ENCODE measurements around the gene STAB1.

The STAB1 gene

DNA sequence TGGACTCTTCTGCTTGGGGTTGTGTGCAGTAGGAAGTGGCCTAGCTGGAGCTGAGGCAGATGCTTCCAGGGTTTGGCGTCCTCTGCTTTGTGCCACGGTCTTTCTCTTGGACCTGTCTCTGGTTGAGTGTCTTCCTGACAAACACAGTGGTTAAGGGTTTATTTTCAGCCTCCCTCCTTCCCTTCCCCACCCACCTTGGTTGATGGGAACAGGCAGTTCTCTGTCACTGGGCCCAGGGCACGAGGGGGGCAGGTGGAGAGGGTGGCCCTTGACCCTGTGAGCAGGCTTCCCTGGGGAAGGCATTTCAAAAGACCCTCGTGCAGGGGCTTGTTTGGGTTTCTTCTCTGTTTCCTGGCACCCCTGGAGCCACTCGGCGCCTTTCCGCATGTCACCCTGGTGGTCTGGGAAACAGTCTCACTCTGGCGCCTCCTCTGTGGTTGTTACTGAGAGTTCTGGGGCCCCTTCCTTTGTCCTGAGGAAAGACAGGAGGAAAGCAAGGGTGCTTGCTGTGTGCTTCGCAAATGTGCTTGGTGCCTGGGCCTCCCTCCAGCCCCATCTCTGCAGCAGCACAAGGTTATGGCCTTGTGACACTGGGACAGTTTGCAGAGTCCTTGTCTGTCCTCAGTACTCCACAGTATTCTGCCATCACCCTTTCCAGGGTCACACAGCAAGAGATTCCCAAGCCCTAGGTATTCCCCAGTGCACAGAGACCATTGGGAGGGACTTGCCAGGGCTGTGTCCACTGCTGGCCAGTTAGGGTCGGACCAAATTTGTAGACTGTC, 10.3 kb upstream of the STAB1 start:
- DNase-seq, result no peak

DNA sequence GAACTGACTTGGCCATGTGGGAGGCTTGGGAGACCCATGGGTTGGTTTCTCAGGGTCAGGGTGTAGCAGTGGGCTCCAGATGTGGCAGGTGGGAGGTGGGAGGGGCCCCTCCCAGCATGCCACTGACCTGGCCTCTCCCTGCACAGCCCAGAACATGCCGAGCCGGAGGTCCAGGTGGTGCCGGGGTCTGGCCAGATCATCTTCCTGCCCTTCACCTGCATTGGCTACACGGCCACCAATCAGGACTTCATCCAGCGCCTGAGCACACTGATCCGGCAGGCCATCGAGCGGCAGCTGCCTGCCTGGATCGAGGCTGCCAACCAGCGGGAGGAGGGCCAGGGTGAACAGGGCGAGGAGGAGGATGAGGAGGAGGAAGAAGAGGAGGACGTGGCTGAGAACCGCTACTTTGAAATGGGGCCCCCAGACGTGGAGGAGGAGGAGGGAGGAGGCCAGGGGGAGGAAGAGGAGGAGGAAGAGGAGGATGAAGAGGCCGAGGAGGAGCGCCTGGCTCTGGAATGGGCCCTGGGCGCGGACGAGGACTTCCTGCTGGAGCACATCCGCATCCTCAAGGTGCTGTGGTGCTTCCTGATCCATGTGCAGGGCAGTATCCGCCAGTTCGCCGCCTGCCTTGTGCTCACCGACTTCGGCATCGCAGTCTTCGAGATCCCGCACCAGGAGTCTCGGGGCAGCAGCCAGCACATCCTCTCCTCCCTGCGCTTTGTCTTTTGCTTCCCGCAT, 7.9 kb upstream of the STAB1 start:
- DNase-seq, result no peak

DNA sequence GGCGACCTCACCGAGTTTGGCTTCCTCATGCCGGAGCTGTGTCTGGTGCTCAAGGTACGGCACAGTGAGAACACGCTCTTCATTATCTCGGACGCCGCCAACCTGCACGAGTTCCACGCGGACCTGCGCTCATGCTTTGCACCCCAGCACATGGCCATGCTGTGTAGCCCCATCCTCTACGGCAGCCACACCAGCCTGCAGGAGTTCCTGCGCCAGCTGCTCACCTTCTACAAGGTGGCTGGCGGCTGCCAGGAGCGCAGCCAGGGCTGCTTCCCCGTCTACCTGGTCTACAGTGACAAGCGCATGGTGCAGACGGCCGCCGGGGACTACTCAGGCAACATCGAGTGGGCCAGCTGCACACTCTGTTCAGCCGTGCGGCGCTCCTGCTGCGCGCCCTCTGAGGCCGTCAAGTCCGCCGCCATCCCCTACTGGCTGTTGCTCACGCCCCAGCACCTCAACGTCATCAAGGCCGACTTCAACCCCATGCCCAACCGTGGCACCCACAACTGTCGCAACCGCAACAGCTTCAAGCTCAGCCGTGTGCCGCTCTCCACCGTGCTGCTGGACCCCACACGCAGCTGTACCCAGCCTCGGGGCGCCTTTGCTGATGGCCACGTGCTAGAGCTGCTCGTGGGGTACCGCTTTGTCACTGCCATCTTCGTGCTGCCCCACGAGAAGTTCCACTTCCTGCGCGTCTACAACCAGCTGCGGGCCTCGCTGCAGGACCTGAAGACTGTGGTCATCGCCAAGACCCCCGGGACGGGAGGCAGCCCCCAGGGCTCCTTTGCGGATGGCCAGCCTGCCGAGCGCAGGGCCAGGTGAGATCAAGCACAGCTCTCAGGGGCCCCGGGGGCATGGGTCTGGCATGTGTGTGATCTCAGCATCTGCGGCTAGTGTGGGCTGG, 7.1 kb upstream of the STAB1 start:
- no peak for DNase-seq

DNA sequence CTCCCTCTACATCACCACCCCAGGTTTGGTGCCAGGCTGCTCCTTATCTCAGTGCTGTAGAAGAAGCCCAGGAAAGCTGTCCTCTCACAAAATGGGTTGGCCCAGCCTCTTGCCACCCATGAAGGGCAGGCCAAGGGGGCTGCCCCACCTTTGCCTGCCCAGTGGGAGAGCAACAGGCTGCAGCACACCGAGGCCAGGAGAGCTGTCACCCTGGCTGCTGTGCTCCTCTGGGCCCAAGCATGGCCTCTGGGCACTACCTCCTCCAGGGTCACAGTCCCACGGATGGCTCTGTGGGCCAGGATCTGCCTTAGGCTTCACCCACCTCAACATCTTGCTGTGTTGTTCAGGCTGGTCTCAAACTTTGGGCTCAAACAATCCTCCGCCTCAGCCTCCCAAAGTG, 6.4 kb upstream of the STAB1 start:
- no peak for DNase-seq

DNA sequence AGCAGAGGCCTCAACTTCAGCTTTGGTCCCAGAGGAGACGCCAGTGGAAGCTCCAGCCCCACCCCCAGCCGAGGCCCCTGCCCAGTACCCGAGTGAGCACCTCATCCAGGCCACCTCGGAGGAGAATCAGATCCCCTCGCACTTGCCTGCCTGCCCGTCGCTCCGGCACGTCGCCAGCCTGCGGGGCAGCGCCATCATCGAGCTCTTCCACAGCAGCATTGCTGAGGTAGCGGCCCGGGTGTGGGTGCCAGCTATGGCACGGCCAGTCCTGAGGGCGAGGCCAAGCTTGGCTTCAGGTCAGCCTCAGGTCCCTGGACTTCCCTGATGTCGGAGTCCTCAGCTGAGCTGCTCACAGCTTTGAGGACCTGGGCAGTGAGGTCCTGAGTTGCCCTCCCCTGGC, 5.7 kb upstream of the STAB1 start:
- DNase-seq, result no peak

DNA sequence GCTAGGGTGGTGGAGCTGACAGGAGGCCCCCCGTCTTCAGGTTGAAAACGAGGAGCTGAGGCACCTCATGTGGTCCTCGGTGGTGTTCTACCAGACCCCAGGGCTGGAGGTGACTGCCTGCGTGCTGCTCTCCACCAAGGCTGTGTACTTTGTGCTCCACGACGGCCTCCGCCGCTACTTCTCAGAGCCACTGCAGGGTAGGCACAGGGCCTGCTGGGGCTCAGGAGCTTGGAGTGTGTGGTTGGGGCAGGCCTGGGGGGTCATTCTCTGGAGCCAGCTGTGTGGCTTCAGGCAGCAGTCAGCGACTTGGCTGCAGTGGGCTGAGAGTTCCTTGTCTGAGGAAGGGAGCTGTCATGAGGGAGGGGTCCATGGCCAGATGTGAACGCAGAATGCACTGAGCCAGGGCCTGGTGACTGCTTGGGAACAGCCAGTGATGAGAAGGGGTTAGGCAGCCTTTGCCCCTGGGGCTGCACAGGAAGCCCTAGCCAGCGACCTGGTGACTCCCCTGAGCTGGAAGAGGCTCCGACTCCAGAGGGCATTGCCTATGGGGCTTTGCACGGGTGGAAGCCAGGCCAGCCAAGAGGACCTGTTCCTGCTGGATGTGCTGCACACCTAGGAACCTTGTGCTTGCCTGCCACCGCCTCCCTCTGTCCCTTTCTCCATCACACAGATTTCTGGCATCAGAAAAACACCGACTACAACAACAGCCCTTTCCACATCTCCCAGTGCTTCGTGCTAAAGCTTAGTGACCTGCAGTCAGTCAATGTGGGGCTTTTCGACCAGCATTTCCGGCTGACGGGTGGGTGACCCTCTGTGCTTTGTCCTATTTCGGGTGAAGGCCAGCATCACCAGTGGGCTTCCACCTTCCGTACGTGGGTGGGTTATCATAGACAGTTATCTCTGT, 4.9 kb upstream of the STAB1 start:
- DNase-seq, result no peak

DNA sequence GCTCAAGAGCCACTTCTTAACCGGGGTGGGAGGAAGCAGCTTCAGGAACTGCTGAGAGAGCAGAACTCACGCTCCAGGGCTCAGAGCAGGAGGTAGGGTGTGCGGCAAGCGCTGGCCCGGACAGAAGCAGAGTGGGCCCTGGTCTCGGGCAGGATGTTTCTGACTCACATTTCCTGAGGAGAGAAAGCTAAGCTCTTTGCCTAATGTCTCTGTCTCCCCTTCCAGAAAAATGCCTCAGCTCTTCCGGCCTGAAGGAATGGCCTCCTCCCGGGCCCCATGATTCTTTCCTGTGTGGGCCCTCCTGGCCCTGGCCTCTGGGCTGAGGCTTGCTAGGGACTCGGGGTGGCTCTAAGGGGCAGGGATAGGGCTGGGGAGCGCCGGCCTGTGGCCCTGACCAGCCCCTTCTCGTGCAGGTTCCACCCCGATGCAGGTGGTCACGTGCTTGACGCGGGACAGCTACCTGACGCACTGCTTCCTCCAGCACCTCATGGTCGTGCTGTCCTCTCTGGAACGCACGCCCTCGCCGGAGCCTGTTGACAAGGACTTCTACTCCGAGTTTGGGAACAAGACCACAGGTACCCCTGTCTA, 4.1 kb upstream of the STAB1 start:
- peak in 5 of 56 donors; percentile 11 to 25 (median 15) for DNase-seq

DNA sequence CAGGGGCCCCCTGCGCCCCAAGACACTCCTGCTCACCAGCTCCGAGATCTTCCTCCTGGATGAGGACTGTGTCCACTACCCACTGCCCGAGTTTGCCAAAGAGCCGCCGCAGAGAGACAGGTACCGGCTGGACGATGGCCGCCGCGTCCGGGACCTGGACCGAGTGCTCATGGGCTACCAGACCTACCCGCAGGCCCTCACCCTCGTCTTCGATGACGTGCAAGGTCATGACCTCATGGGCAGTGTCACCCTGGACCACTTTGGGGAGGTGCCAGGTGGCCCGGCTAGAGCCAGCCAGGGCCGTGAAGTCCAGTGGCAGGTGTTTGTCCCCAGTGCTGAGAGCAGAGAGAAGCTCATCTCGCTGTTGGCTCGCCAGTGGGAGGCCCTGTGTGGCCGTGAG, 3.1 kb upstream of the STAB1 start:
- DNase-seq, result no peak

DNA sequence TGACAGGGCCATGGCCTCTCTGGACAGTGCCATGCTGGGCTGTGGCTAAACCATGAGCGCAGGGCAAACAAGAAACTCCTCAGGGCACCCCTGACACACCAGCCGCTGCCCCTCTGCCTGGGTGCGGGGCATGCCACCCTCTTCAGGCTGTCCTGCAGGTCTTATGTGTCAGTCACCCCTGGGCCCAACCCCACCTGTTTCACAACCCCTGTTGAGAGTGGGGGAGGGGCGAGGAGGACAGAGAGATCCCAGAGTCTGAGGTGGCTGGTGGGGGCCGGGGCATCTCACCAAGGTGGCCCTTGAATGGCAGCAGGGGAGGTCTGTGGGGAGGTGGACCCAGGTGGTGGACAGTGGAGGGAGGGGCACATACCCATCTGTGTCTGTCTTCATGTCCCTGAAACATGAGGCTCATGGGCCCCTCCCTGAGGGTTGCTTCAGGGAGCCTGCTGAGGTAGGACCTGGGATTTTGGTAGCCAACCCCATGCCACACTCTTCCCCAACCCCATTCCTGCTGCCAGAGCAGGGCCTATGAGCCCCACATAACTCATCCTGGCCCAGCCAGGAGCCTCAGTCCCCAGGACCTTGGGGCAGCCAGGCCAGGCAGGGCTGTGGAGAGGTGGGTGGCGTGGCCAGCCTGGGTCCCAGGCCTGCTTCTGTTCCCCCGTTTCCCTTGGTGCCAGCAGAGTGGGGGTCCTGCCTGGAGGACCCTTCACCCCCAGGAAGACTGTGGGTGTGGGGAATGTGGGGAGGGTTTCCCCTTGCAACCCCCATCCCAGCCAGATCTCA, 1.7 kb upstream of the STAB1 start:
- no peak for DNase-seq

DNA sequence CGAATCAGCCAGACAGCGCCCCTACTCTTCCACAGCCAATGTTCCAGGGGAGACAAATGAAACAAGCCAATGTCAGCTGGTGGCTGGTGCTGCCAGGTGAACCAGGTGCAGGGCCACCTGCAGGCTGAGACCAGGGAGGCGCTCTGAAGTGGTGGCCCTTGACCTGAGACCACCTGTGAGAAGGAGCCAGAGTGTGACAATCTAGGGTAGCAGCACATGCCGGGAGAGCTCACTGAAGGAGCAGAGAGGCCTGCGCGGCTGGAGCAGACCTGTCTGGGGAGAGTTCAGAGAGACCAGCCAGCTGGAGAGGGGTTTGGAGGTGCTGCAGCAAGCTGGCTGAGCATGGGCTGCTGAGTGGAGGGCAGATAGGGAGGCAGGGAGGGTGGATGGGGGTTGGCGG, 693 bp upstream of the STAB1 start:
- no peak for DNase-seq

DNA sequence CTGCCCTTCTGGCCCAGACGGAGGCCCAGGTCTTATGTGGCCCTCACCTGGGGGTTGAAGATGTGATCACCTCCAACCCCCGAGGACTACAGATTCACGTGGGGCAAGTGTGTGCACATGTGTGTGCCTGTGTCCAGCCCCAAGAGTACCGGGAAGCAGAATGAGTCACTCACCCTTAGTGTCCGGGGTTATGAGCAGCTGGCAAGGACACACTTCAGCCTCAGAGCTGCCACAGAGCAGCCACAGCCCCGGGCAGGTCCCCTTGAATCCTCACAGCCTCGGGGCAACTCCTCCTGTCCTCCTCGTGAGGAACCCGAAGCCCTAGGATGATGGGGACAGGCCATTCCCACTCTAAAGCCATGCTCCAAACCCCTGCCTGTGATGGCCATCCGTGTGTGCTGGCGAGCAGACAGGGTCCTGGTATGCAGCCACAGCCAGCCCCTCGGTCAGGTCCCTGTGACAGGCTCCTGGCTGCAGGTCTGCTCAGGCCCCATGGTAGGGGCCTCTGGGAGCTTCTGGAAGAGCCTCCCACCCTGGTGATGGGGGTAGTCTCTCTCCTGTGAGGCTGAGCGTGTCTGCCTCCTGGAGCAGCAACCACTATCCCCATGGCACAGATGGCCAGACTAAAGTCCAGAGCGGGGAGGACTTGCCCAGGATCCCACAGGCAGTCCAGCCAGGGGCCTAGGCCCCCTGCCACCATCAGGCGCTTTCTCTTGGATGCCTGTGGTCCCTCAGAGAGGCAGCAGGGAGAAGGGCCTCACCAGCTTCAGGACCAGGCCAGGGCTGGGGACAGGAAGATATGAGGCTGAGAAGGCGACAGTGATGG, 852 bp downstream of the STAB1 start:
- no peak for DNase-seq

DNA sequence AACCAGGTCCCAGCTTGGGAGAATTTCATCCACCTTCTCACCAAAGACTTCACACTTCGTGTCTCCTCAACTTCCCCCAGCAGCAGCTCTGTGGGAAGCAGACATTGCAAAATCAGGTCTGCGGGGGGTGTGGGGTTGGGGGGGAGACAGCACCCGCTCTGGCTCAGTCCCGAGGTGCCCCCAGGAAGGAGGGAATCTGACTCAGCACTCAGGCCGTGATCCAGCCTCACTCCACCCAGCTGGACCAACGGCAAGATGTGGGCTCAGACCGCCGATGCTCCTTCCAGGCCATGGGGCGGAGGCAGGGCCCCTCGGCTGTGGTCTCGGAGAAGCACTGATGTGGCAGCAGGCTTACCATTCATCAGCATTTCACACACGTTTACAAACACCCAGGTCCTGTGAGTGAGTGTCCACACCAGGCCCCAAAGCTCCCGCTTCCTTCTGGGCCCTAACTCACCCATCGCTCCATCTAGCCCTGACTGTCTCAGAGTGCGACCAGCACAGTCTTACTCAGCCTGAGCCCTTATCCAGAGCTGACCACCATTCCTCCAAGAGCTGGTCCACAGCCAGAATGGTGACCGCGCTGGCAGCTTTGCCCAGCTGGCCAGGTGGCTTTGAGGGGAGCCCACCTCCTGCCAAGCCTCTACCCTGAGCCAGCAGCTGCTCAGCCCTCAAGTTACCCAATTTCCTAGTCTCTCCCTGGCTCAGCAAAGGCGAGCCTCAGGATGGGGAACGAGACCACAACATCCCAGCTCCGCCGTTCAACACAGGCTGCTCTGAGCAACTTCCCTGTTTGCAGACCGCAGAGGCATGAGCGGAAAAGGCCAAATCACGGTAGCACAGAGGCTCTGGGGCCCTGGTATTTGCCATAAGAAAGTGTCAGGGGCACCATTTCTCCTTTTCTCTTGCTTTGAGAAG, 3.3 kb downstream of the STAB1 start:
- DNase-seq, result peak in 29 of 56 donors; percentile 12 to 68 (median 22)

DNA sequence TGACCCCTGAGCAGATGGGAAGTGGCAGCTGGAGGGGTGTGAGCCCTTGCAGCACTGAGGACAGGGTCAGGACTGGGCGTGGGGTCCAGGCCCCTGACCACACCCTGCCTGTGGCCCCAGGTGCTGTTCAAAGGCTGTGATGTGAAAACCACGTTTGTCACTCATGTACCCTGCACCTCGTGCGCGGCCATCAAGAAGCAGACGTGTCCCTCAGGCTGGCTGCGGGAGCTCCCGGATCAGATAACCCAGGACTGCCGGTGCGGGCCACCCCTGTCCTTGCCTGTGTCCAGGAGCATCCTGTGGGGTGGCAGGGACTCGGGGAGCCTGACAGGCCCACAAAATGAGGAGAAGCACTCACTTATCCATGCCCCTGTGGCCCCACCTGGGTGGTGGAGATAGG, 5.9 kb downstream of the STAB1 start:
- no peak for DNase-seq

DNA sequence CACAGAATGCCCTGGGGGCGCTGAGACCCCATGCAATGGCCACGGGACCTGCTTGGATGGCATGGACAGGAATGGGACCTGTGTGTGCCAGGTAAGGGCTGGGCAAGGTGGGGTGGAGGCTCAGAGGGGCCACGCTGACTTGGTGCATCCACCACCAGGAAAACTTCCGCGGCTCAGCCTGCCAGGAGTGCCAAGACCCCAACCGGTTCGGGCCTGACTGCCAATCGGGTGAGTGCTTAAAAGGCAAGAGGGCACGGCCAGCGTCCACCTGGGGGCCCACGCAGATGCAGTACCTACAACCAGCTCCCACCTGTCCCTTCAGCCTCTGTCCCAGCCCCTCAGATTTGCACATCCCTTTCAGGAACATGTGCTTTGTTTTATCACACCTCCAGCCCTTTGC, 6.9 kb downstream of the STAB1 start:
- DNase-seq, result no peak

DNA sequence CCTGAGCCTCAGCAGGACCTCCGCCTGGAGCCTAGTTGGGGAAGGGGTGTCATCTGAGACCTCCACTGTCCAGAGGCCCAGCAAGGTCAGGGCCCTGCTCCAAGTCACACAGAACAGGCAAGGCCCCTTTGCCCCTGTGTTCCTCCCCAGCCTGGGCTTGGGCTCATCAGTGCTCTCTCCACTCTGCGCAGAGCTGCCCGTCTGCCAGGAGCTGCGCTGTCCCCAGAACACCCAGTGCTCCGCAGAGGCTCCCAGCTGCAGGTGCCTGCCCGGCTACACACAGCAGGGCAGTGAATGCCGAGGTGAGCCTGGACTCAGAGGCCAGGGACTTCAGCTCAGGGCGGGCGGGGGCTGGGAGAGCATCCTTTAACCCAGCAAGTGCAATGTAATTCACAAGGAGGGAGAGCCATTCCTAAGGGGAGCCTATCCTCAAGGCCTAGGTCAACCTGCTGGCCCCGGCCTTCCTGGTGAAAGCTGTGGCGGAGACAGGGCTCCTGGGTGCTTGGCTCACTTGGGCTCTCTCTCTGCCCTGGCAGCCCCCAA, 7.7 kb downstream of the STAB1 start:
- DNase-seq, result no peak

DNA sequence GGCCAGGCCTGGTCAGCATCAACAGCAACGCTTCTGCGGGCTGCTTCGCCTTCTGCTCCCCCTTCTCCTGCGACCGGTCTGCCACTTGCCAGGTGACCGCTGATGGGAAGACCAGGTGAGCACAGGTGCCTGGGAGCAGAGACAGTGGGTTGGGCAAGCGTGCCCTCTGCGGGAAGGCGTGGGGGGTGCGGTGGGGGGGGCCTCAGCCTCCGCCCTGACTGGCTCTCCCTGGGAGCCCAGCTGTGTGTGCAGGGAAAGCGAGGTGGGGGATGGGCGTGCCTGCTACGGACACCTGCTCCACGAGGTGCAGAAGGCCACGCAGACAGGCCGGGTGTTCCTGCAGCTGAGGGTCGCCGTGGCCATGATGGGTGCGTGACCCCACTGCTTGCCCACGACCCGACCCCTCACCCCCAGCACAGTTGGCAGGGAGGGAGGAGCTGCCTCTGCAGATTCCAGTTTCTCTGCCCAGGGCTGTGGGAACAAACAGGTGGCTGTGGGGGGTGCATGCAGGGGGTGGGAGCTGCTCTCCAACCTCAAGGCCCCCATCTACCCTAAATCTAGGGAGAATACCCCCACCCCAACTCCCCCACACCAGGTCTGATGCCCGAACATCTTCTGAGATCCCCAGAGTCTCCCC, 8.8 kb downstream of the STAB1 start:
- DNase-seq, result no peak

DNA sequence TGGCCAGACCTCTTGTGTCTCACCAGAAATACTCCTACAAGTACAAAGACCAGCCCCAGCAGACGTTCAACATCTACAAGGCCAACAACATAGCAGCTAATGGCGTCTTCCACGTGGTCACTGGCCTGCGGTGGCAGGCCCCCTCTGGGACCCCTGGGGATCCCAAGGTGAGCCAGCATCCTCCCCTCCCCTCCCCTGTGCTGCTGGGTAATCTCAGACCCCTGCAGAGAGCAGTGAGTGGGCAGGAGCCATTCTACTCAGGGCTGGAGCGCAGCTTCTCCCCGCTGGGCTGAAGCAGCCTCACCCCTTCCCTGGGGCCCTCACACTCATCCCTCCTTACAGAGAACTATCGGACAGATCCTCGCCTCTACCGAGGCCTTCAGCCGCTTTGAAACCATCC, 9.8 kb downstream of the STAB1 start:
- no peak for DNase-seq
